NCI-H1930 (cell line): Measurements from ENCODE around the gene PPP2R5C.

Experiments
- DNase-seq, 2 experiments: peaks; one replicate each; lab custom pipeline; 2025; lab: John Stamatoyannopoulos, UW

Gene PPP2R5C

GRCh38 chr14:101917413-101918017 lies 156.0 kb downstream of the PPP2R5C start:
- DNase-seq: no peak

GRCh38 chr14:101918065-101918989 lies 156.8 kb downstream of the PPP2R5C start:
- no peak for DNase-seq

- no peak for DNase-seq
Observed at GRCh38 chr14:101920271-101920670, 158.8 kb downstream of the PPP2R5C start.

DNA sequence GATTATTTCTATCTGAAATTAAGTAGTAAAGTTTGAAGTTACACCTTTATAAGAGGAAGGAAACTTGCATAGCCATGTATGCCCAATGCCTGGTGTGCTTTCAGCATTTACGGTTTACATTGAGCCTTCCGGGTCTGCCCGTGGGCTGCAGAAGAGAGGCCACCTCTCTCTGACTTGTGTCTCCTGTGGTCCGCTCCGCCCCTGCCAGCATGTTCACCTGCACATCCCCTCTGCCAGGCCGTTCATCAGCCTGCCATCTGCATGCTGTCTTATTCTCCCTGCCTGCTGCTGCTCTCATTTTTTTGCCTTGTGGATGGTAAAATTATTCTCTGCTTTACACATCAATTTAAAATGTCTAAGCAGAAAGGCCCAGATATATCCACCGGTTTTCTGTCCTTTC lies 161.4 kb downstream of the PPP2R5C start:
- no peak for DNase-seq

DNA sequence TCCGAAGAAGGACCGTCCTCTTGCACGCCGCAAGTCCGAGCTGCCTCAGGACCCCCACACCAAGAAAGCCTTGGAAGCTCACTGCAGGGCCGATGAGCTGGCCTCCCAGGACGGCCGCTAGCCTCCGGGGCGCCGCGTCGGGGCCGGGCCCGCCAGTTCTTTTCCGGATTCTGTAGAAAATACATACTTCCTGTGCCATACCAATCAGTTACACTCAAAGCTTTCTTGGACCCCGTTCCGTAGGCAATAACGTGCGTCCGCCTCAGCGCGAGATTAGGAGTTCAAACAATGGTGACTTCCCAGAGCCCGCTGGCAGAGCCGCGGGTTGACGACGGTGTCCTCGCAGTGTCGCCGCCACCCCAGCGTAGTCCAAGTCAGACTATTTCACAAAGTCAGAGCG lies 163.6 kb downstream of the PPP2R5C start:
- DNase-seq: no peak

DNA sequence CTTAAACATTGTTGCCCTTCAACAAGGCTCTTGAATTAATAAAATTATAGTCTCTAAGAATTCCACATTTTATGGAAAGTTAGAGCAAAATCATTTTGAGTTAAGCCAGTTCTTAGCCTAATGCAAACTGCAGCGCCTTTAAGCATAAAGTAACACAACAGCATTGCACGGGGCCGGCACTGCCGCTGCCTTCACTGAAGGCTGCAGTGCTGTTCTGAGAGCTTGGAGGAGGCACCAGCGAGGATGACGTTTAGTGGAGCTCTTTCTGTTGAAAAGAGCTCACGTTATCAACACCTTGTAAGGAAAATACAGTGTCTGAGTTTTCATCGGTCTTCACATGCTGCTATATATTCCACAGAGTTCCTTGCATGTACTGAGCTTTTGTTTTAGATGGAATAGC lies 164.6 kb downstream of the PPP2R5C start:
- no peak for DNase-seq

DNA sequence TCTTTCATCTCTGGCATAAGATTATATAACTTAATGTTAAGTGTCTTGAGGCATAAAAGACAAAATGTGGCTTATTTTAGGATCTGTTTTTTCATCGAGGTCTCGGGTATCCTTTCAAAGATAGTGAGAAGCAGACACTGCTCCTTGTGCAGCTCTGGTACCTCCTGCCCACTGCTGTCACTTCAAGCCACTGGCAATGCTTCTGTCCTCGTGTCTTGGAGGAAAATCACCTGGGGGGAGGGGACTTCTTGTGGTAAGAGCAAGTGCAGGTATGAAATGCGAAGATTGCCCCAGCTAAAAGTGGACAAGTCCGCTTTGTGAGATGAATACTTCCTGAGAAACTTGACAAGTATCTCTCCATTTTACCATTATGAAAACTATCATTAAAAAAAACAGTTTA lies 165.1 kb downstream of the PPP2R5C start:
- DNase-seq: no peak

GRCh38 chr14:101927859-101928258 lies 166.3 kb downstream of the PPP2R5C start:
- no peak for DNase-seq

GRCh38 chr14:101928415-101928841 lies 166.9 kb downstream of the PPP2R5C start:
- no peak for DNase-seq

DNA sequence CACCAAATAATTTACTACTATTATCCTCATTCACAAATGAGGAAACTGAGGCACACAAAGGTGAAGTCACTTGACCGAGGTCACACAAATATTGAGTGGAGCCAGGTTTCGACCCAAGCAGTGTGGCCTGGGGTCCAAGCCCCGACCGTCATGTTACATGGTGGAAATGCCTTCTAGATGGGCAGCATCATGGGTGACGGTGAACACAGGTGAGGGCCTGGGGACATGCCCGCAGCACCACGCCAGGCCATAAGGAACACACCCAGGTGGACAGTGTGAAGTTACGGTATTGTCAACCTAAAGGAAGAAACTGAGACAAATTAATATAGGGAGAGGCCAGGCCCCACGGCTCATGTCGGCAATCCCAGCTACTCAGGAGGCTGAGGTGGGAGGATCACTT lies 167.6 kb downstream of the PPP2R5C start:
- no peak for DNase-seq

DNA sequence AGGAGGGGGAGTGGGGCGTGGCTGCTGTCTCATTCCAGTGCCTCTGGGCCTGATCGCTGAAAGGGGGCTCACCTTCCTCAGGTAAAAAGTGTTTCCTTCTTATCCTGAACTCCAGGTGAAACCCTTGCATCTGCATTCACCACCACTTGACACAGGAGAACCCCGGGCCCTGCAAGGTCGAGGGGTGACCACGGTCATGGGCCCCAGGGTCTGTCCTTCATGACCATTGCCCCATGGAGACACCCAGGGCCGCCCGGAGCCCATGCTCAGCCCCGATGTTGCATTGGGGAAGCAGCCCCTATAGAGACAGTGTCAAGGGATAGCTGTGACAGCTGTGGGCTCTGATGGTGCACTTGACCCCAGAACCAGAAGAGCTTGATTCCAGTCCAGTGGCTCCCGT lies 168.4 kb downstream of the PPP2R5C start:
- no peak for DNase-seq

GRCh38 chr14:101932673-101933072 lies 171.2 kb downstream of the PPP2R5C start:
- no peak for DNase-seq

- DNase-seq: no peak
Observed at GRCh38 chr14:101933209-101933608, 171.7 kb downstream of the PPP2R5C start.

GRCh38 chr14:101934601-101935150 lies 173.2 kb downstream of the PPP2R5C start:
- DNase-seq: no peak

DNA sequence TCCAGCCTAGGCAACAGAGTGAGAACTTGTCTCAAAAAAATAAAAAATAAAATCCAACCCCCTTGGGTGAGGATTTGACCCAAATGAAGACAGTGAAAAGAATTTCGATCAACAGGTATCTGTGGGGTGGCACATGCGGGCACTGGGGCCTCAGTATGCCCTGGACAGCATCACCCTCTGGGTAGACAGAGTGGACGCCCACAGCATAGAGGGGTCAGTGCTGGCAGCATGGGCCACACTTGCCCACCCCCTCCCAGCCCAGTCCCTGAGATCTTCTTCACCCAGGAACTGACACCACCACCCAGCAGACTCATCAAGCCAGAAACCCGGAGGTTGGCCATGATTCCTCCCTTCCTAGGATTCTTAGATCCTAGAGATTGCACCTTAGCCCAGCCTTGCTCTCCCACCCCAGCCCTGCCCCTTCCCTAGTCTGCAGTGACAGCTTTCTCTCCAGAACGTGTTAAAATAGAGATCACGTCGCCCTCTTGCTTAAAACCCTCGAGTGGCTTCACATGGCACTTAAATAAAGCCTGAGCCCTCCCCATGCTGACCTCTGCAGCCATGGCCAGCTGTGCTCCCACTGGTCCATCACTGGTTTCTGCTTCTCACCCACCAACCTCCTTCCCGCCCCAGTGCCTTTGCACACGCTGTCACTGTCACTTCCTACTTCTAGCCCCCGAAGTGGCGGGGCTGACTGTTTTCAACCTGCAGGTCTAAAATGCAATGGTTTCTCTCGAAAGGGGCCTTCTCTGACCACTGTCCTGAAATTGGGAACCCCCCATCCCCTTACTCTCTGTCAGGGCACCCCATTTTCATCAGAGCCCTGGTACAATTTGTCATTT lies 176.6 kb downstream of the PPP2R5C start:
- DNase-seq: no peak

DNA sequence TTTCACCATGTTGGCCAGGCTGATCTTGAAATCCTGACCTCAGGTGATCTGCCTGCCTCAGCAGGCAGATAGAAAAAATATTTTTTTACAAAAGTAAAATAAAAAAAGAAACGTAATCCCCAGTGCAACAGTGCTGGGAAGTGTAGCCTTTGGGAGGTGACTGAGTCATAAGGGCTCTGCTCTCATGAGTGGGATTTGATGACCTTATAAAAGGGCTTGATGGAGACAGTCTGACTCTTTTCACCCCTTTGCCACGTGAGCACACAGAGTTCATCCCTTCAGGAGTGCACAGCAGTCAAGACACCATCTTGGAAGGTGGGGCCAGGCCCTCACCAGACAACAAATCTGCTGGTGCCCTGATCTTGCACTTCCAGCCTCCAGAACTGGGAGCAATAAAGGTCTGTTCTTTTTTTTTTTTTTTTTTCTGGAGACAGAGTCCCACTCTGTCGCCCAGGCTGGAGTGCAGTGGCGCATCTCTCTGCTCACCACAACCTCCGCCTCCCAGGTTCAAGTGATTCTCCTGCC lies 178.2 kb downstream of the PPP2R5C start:
- DNase-seq: no peak

DNA sequence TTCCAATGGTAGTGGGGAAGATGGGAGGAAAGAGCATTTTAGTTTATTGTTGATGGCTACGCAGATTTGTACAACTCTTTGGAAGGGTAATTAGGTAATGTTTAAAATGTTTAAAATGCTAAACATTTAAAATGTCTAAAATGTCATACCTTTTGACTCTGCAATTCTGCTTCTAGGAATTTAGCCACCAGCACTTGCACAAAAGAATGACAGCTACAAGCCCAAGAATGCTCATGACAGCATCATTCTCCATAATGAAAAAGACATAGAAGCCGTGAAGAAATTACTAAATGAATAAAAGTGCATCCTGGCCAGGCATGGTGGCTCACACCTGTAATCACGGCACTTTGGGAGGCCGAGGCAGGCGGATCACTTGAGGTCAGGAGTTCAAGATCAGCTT lies 182.9 kb downstream of the PPP2R5C start:
- no peak for DNase-seq

DNA sequence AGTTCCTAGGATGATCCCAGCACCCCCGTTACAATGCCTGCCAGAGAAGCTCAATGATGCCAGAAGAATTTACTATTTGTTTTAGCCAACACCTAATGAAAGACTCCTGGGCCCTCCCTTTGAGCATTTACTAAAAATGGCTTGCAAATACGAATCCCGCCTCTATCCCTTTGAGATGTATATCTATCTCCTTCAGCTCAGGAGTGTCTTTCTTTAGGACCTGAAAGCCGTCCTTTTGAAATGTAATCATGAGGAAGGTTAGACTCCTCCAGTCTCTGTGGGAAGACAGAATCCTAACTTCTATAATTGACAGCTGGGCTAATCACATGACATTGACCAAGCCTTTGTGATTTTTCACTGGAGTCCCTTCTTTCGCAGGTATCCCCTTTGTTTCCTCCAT lies 183.7 kb downstream of the PPP2R5C start:
- no peak for DNase-seq

- DNase-seq: peak in 1 of 2 experiments; percentile 39
Observed at GRCh38 chr14:101947577-101947903, 186.0 kb downstream of the PPP2R5C start.

GRCh38 chr14:101947904-101948665 lies 186.6 kb downstream of the PPP2R5C start:
- peak; percentile 99 for DNase-seq

DNA sequence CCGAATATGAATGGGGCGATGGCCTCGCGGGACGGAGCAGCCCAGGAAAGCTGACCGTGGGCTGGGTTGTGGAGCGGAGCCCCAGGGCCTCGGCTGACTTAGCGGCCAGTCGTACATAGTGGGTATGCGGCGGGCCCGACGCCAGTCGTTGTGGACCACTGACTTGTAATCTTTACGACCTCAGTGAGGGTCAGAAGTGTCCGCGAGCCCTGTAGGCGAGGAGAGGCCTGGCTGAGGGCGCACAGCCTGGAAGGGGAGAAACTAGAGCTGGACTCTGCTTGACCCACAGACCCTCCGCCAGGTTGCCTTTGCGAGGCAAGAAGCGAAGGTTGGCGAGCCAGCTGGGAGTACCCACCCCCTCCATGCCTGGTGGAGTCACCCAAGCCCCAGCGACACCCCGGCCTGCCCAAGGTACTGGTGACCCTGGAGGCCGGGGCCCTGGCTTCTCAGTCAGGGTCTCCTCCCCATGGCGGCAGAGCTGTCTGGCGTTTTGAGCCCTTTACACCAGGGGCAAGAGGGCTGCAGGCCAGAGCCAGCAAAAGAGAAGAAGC lies 187.2 kb downstream of the PPP2R5C start:
- no peak for DNase-seq
